Measurements from ENCODE around the gene C2CD2. TPM values are rescaled to one million over a fixed set of nuclear protein-coding genes. Genes with fewer than 3 reads are reported as not detected.

C2CD2 gene
- total RNA-seq, 4 donors from 2014 or later: 11.6 to 25.3 (median 18.9) TPM

DNA sequence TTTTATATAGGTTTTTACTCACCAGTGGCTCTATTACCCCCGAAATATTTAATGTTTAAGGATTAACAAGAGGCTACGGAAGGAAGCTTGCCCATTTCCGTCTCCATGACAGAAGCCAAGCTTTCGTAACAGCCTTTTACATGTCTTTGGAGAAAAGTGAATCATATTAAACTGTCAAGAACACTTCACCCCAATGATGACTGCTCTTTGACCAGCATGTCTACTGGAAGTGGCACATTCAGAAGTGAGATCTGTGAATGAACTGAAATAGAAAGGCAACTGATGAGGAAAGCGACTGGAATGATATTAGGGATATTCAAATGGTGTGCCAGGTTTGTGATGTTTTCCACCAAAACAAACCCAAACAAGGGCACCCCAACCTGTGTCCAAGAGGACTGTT is 66.2 kb downstream of the C2CD2 start:
- TF ChIP-seq CTCF (IDR thresholded peaks at IDR 0.05) (no peak), EP300 (IDR thresholded peaks at IDR 0.05) (no peak), POLR2A (IDR thresholded peaks at IDR 0.05; ENCODE audit: low read depth) (no peak), POLR2AphosphoS5 (IDR thresholded peaks at IDR 0.05) (no peak)
- WGBS: 90% methylated on average over 5 of the region's 5 CpGs
- H3K4me1 ChIP-seq: no peaks in the 10 kb centered on the region
- H3K36me3 ChIP-seq: peaks cover 0 to 46% (median 5%) of the 10 kb centered on the region in 4 donors
- no peak for DNase-seq (ENCODE audit: extremely low spot score)
- H3K27me3 ChIP-seq: no peaks in the 10 kb centered on the region
- H3K9me3 ChIP-seq: no peaks in the 10 kb centered on the region
- intact Hi-C loops (cut with DNase I): loop anchor here (2.0 kb wide), 1 partner anchor 61 kb away; no protein-coding TSS in a partner anchor
- H3K27ac ChIP-seq (replicated peaks in 1 of 4): no peak overlapping the region
- H3K4me3 ChIP-seq: no peak overlapping the region

GRCh38 chr21:41886328-41886727 is 67.5 kb downstream of the C2CD2 start:
- WGBS: 92% methylated on average over 7 of the region's 7 CpGs
- intact Hi-C loops (cut with DNase I): loop anchor here (2.0 kb wide), 1 partner anchor 62 kb away; no protein-coding TSS in a partner anchor
- TF ChIP-seq CTCF (IDR thresholded peaks at IDR 0.05) (no peak), EP300 (IDR thresholded peaks at IDR 0.05) (no peak), POLR2AphosphoS5 (IDR thresholded peaks at IDR 0.05) (no peak), POLR2A (IDR thresholded peaks at IDR 0.05; ENCODE audit: low read depth) (no peak)

DNA sequence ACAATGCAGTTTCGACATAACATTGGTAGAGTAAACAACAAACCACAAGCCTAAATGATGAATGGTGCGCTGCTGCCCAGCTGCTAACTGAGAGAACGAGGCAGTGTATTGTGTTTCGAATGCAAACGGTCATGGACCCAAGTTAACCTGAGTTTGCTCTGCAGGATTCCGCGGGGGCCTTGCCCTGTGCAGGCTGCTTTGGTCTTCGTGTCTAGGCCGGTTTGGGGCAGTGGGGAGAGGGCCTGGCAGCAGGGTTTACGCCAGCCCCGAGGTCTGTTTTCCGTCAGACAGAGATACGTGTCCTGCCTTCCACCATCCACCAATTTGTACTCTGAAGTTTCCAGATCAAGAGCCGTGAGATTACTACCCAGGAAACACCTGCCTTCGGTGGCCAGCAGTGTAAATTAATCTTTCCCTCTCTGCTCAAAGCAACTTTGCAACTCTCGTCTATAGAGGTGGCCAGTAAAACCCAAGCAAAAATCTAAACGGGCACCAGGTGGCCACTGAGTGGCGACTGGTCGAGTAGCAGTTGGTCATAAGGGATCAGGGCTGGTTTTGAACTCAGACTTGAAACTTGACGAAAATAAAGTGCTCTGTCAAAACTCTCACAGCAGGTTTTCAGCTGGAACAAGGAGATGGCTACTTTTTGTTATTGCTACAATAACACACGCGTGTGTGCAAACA is 68.3 kb downstream of the C2CD2 start:
- no peak for DNase-seq (ENCODE audit: extremely low spot score)
- peaks cover 0 to 26% (median 3%) of the 10 kb centered on the region in 4 donors for H3K36me3 ChIP-seq
- intact Hi-C loops (cut with DNase I): loop anchor here (2.0 kb wide), 1 partner anchor 63 kb away; no protein-coding TSS in a partner anchor

More at GRCh38 chr21:41886328-41886727, 67.5 kb downstream of the C2CD2 start:
- no peak overlapping the region for H3K27ac ChIP-seq (replicated peaks in 1 of 4)
- H3K36me3 ChIP-seq: peaks cover 0 to 33% (median 3%) of the 10 kb centered on the region in 4 donors
- DNase-seq (ENCODE audit: extremely low spot score): no peak
- H3K9me3 ChIP-seq: no peaks in the 10 kb centered on the region
- H3K4me1 ChIP-seq: no peaks in the 10 kb centered on the region
- no peak overlapping the region for H3K4me3 ChIP-seq
- H3K27me3 ChIP-seq: no peaks in the 10 kb centered on the region

DNA sequence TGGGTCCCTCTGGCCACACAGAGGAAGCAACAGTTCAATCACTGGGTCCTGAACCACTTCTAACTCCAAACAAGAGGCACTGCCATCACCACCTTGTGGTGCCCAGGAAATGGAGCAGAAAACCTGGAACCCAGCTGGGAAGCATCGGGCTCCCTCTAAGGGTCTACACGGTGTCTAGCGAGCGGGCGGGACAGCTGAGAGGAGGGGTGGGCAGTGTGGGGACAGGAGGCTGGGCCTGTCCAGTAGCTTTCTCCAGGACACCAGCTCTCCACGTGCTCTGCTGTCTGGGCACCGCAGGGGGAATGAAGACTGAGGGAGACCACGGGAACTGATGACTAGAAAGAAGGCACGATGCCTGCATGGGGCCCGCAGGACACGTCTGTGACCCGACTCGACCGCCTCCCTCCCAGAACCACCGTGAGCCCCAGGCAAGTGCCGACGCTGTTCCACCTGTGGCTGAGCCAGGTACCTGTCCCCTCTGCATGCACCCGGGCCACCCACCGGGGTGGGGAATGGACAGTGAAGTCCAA is 69.3 kb downstream of the C2CD2 start:
- Histone ChIP-seq H3K9me3 (no peaks in the 10 kb centered on the region), H3K36me3 (peaks cover 0 to 24% (median 3%) of the 10 kb centered on the region in 4 donors), H3K27me3 (no peaks in the 10 kb centered on the region), H3K27ac (replicated peaks in 1 of 4) (no peak overlapping the region), H3K4me1 (peaks cover 0 to 8% (median 6%) of the 10 kb centered on the region in 4 donors), H3K4me3 (no peak overlapping the region)
- TF ChIP-seq POLR2A (IDR thresholded peaks at IDR 0.05; ENCODE audit: low read depth): no peak
- no peak for DNase-seq (ENCODE audit: extremely low spot score)
- intact Hi-C loops (cut with DNase I): no loop called here
- WGBS: 92% methylated on average over 17 of the region's 19 CpGs

More for the DNA sequence above, 68.3 kb downstream of the C2CD2 start:
- H3K27ac ChIP-seq (replicated peaks in 1 of 4): no peak overlapping the region
- H3K4me1 ChIP-seq: no peaks in the 10 kb centered on the region
- H3K4me3 ChIP-seq: no peak overlapping the region
- WGBS: 65% methylated on average over 13 of the region's 22 CpGs
- TF ChIP-seq EP300 (IDR thresholded peaks at IDR 0.05) (no peak), CTCF (IDR thresholded peaks at IDR 0.05) (no peak), POLR2A (IDR thresholded peaks at IDR 0.05; ENCODE audit: low read depth) (no peak), POLR2AphosphoS5 (IDR thresholded peaks at IDR 0.05) (no peak)
- no peaks in the 10 kb centered on the region for H3K9me3 ChIP-seq
- no peaks in the 10 kb centered on the region for H3K27me3 ChIP-seq

DNA sequence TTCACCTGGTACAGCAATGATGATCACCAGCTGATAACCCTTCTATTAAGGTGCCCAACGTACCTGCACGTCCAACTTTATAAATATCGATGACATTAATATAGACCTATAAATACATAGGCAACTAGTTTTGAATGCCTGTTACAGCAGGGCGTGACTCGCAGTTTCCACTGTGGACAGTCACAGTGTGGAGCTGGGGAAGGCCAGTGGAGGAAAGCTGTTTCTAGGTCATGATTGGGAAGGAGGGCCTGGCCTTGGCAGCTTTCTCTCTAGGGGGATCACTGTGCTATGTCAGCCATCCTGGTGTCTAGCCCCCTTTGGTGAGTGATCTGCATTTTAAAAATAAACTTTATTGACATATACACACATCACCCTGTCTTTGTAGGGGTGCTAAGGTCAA is 70.2 kb downstream of the C2CD2 start:
- no peak for TF ChIP-seq CTCF (IDR thresholded peaks at IDR 0.05)
- TF ChIP-seq POLR2AphosphoS5 (IDR thresholded peaks at IDR 0.05): no peak
- TF ChIP-seq POLR2A (IDR thresholded peaks at IDR 0.05; ENCODE audit: low read depth): no peak
- TF ChIP-seq EP300 (IDR thresholded peaks at IDR 0.05): no peak
- H3K4me1 ChIP-seq: peaks cover 0 to 8% (median 8%) of the 10 kb centered on the region in 4 donors
- no peak for DNase-seq (ENCODE audit: extremely low spot score)
- no peak overlapping the region for H3K4me3 ChIP-seq
- no peaks in the 10 kb centered on the region for H3K9me3 ChIP-seq
- H3K27ac ChIP-seq (replicated peaks in 1 of 4): no peak overlapping the region
- peaks cover 0 to 14% (median 0%) of the 10 kb centered on the region in 4 donors for H3K36me3 ChIP-seq
- 87% methylated on average over 5 of the region's 5 CpGs for WGBS
- no peaks in the 10 kb centered on the region for H3K27me3 ChIP-seq
- intact Hi-C loops (cut with DNase I): no loop called here

Measured in esophagus muscularis mucosa (tissue), 4 donors.